ENCODE data around the gene ATOH8.
"Not testable (repeated sequence)": the region's sequence is repeated elsewhere in the genome, so short reads cannot be mapped to it uniquely, and the experiment has no call there.

ATOH8 gene

GRCh38 chr2:85828725-85829124 is 74.9 kb downstream of the ATOH8 start:
- DNase-seq (ENCODE audit: low spot score) = no peak

- not testable (repeated sequence) for DNase-seq (ENCODE audit: low spot score)
Observed at GRCh38 chr2:85829394-85829793, 75.6 kb downstream of the ATOH8 start.

GRCh38 chr2:85830645-85831044 is 76.9 kb downstream of the ATOH8 start:
- no peak for DNase-seq (ENCODE audit: low spot score)

- no peak for DNase-seq (ENCODE audit: low spot score)
Observed at GRCh38 chr2:85831735-85832134, 77.9 kb downstream of the ATOH8 start.

- no peak for DNase-seq (ENCODE audit: low spot score)
Observed at GRCh38 chr2:85834466-85834865, 80.7 kb downstream of the ATOH8 start.
